Astrocyte (in vitro differentiated cells and primary cell): Measurements from ENCODE around the gene RTKN. TPM values are rescaled to one million over a fixed set of nuclear protein-coding genes. Genes with fewer than 3 reads are reported as not detected.
A peak's percentile ranks its signal among the peaks of the same experiment; 100 is the strongest.

Experiments used
- DNase-seq: peaks from one replicate; pipeline ENCODE4 v3.0.0-alpha.2; 2010; ENCODE audit warnings: low read depth
- FAIRE-seq: peaks from 2 replicates; lab custom pipeline; 2011; peaks lifted over from hg19 to GRCh38; lab: Jason Lieb, UNC
- H2AFZ ChIP-seq: 2 replicates; pipeline ENCODE4 v1.6.0; 2012; ENCODE audit warnings: low read depth, low read length, inconsistent platforms
- H3K27ac ChIP-seq: 2 replicates; pipeline ENCODE4 v1.5.1; 2011; ENCODE audit warnings: low read depth, low read length, inconsistent platforms
- H3K27me3 ChIP-seq: 2 replicates; pipeline ENCODE4 v1.6.0; 2011; ENCODE audit warnings: low read length, inconsistent platforms; ENCODE audit not compliant: insufficient read depth
- H3K36me3 ChIP-seq: 2 replicates; pipeline ENCODE4 v1.5.1; 2011; ENCODE audit warnings: low read length, inconsistent platforms; ENCODE audit not compliant: insufficient read depth
- H3K4me1 ChIP-seq: 2 replicates; pipeline ENCODE4 v1.5.1; 2011; ENCODE audit warnings: low read length, inconsistent platforms; ENCODE audit not compliant: insufficient read depth
- H3K4me2 ChIP-seq: 2 replicates; pipeline ENCODE4 v1.6.0; 2012; ENCODE audit warnings: low read length, inconsistent platforms
- H3K4me3 ChIP-seq: 2 replicates; pipeline ENCODE4 v1.5.1; 2011; ENCODE audit warnings: low read depth, mild to moderate bottlenecking, low read length, inconsistent platforms; ENCODE audit not compliant: insufficient read depth
- H3K79me2 ChIP-seq: 2 replicates; pipeline ENCODE4 v1.6.0; 2012; ENCODE audit warnings: mild to moderate bottlenecking, low read length, inconsistent platforms; ENCODE audit not compliant: insufficient read depth
- H3K9ac ChIP-seq: 2 replicates; pipeline ENCODE4 v1.6.0; 2012; ENCODE audit warnings: mild to moderate bottlenecking, low read length, inconsistent platforms
- H3K9me3 ChIP-seq: 2 replicates; pipeline ENCODE4 v1.5.1; 2012; ENCODE audit warnings: low read depth, mild to moderate bottlenecking, low read length, inconsistent platforms; ENCODE audit not compliant: insufficient read depth
- H4K20me1 ChIP-seq: 2 replicates; pipeline ENCODE4 v1.6.0; 2012; ENCODE audit warnings: low read length, inconsistent platforms; ENCODE audit not compliant: insufficient read depth
- H3K27ac Mint-ChIP-seq: one replicate; pipeline ENCODE4 v1.8.0; 2021; ENCODE audit warnings: mild to moderate bottlenecking, mixed read lengths; ENCODE audit not compliant: unreplicated experiment
- H3K27me3 Mint-ChIP-seq: one replicate; pipeline ENCODE4 v1.8.0; 2021; ENCODE audit warnings: low read depth, mixed read lengths; ENCODE audit not compliant: unreplicated experiment
- H3K36me3 Mint-ChIP-seq: one replicate; pipeline ENCODE4 v1.8.0; 2021; ENCODE audit warnings: low read depth, mixed read lengths; ENCODE audit not compliant: unreplicated experiment
- H3K4me1 Mint-ChIP-seq: one replicate; pipeline ENCODE4 v1.8.0; 2021; ENCODE audit warnings: low read depth, mixed read lengths; ENCODE audit not compliant: unreplicated experiment
- H3K4me3 Mint-ChIP-seq: one replicate; pipeline ENCODE4 v1.8.0; 2021; ENCODE audit warnings: mild to moderate bottlenecking, moderate library complexity, mixed read lengths; ENCODE audit not compliant: unreplicated experiment
- H3K9me3 Mint-ChIP-seq: one replicate; pipeline ENCODE4 v1.8.0; 2021; ENCODE audit warnings: mild to moderate bottlenecking, mixed read lengths; ENCODE audit not compliant: unreplicated experiment
- CTCF ChIP-seq: IDR thresholded peaks from 2 replicates; pipeline ENCODE4 v1.5.1; 2011; ENCODE audit warnings: low read depth, mild to moderate bottlenecking, inconsistent platforms, low read length, moderate library complexity; ENCODE audit not compliant: insufficient read depth
- EZH2 ChIP-seq: IDR thresholded peaks from 2 replicates; pipeline ENCODE4 v1.6.1; 2012; ENCODE audit warnings: mild to moderate bottlenecking, low read length, inconsistent platforms; ENCODE audit not compliant: insufficient read depth
- total RNA-seq: library from RNA; stranded (reverse); gene quantifications from 2 replicates; pipeline ENCODE4 v1.2.1, GENCODE V29; 2021

The RTKN gene
- total RNA-seq, 1 donor from 2014 or later, result 41.6 TPM

GRCh38 chr2:74481431-74481830 is 39.7 kb upstream of the RTKN start:
- no peak for DNase-seq
- Histone ChIP-seq H3K9ac (peak overlapping the region; percentile 88), H3K79me2 (peaks cover 37% of the 10 kb centered on the region), H2AFZ (peak overlapping the region; percentile 95), H3K9me3 (no peaks in the 10 kb centered on the region), H3K36me3 (peaks cover 3% of the 10 kb centered on the region), H3K4me2 (peak overlapping the region; percentile 97), H4K20me1 (peaks cover 13% of the 10 kb centered on the region), H3K27me3 (no peaks in the 10 kb centered on the region), H3K27ac (no peak overlapping the region), H3K4me1 (peaks cover 15% of the 10 kb centered on the region), H3K4me3 (peak overlapping the region; percentile 97)
- peaks cover 6% of the 10 kb centered on the region for H3K36me3 Mint-ChIP-seq
- H3K27ac Mint-ChIP-seq, result no peak overlapping the region
- FAIRE-seq, result no peak
- no peaks in the 10 kb centered on the region for H3K9me3 Mint-ChIP-seq
- TF ChIP-seq EZH2 (no peak), CTCF (no peak)
- H3K27me3 Mint-ChIP-seq, result no peaks in the 10 kb centered on the region
- peak overlapping the region; percentile 98 for H3K4me3 Mint-ChIP-seq
- peaks cover 3% of the 10 kb centered on the region for H3K4me1 Mint-ChIP-seq

- Mint-ChIP-seq H3K4me1 (peaks cover 7% of the 10 kb centered on the region), H3K27me3 (no peaks in the 10 kb centered on the region), H3K9me3 (no peaks in the 10 kb centered on the region), H3K36me3 (peaks cover 15% of the 10 kb centered on the region), H3K27ac (no peak overlapping the region), H3K4me3 (peak overlapping the region; percentile 37)
- FAIRE-seq, result no peak
- Histone ChIP-seq H3K27ac (no peak overlapping the region), H3K4me1 (peaks cover 15% of the 10 kb centered on the region), H2AFZ (no peak overlapping the region), H3K9me3 (no peaks in the 10 kb centered on the region), H3K79me2 (peaks cover 8% of the 10 kb centered on the region), H3K9ac (no peak overlapping the region), H3K36me3 (peaks cover 10% of the 10 kb centered on the region), H3K4me3 (no peak overlapping the region), H3K4me2 (no peak overlapping the region), H3K27me3 (no peaks in the 10 kb centered on the region), H4K20me1 (no peaks in the 10 kb centered on the region)
- TF ChIP-seq EZH2 (no peak), CTCF (no peak)
- no peak for DNase-seq
Observed at GRCh38 chr2:74474899-74475298, 33.2 kb upstream of the RTKN start.

GRCh38 chr2:74474481-74474880 is 32.7 kb upstream of the RTKN start:
- FAIRE-seq, result no peak
- Mint-ChIP-seq H3K27ac (no peak overlapping the region), H3K36me3 (peaks cover 15% of the 10 kb centered on the region)

More at GRCh38 chr2:74474481-74474880, 32.7 kb upstream of the RTKN start:
- no peaks in the 10 kb centered on the region for H3K9me3 Mint-ChIP-seq
- Histone ChIP-seq H3K4me3 (no peak overlapping the region), H2AFZ (no peak overlapping the region), H3K4me2 (no peak overlapping the region), H4K20me1 (no peaks in the 10 kb centered on the region), H3K36me3 (peaks cover 7% of the 10 kb centered on the region), H3K79me2 (peaks cover 4% of the 10 kb centered on the region), H3K4me1 (peaks cover 15% of the 10 kb centered on the region), H3K9me3 (no peaks in the 10 kb centered on the region), H3K9ac (no peak overlapping the region), H3K27ac (no peak overlapping the region), H3K27me3 (no peaks in the 10 kb centered on the region)
- H3K4me3 Mint-ChIP-seq, result peak overlapping the region; percentile 40
- no peak for TF ChIP-seq CTCF
- no peak for TF ChIP-seq EZH2
- no peak for DNase-seq
- peaks cover 7% of the 10 kb centered on the region for H3K4me1 Mint-ChIP-seq
- H3K27me3 Mint-ChIP-seq, result no peaks in the 10 kb centered on the region
